Measurements from ENCODE around the gene ARHGEF1.
"Not testable (repeated sequence)": the region's sequence is repeated elsewhere in the genome, so short reads cannot be mapped to it uniquely, and the experiment has no call there.

ARHGEF1 gene

GRCh38 chr19:41862445-41862986 lies 20.5 kb upstream of the ARHGEF1 start:
- DNase-seq, result no peak

GRCh38 chr19:41863209-41863931 lies 19.6 kb upstream of the ARHGEF1 start:
- DNase-seq, result no peak

DNA sequence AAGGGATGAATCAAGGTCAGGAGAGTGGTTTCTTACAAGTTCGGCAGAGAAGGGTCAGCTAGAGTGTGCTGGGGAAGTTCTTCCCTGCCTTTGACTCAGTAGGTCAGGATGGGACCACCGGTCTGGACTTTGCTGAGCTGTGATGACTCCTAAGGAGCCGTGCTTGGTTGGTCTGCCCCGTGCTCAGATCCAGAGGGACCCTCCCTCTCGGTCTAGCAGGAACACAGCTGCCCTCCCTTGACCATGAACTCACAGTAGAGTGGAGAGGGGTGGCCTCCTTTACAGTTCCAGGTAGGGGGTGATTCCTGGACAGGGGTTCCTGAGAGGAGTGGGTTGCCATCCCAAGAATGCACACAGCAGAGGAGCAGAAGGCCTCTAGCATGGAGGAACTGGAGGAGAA lies 18.6 kb upstream of the ARHGEF1 start:
- DNase-seq, result no peak

GRCh38 chr19:41866284-41866683 lies 16.7 kb upstream of the ARHGEF1 start:
- DNase-seq, result no peak

DNA sequence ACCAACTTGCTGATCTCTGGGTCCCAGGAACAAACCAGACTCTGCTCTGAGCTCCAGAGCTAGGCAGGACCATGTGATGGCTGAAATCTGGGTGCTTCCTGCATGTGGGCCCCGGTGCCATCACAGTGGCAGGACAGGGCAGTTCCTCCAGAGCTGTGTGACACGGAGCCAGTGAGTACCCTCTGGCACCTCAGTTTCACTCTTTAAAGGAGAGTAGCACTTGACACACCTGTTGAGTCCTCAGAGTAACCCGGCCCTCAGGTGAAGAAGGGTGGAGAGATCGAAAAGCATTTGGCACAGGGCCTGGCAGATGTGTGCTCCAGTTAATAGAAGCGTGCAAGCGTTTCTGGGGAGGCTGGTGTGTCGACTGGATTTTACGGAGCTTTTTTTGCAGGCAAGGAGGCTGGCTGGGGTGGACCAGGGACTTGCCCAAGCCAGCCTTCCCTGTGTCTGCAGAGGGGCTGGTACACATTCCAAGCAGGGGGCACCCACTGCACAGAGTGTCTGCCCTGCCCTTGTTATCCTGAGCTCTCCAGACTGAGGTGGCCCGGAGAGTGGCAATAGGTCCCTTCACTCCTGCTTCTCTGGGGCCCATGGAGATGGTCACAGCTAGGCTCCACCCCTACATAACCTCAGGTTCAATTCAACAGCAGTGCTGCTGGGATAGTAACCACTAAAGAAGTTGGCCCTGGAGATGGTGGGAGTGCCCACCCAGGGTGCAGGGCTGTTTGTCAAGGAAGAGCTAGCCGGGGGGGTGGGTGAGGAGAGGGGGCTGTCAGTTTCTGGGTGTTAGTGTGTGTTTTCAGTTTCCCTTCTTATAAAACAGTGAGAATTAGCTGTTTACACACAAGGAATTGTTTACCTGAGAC lies 14.6 kb upstream of the ARHGEF1 start:
- no peak for DNase-seq

- no peak for DNase-seq
Measured at GRCh38 chr19:41868989-41869300, 14.0 kb upstream of the ARHGEF1 start.

GRCh38 chr19:41869374-41869955 lies 13.5 kb upstream of the ARHGEF1 start:
- DNase-seq, result no peak

GRCh38 chr19:41870401-41870873 lies 12.5 kb upstream of the ARHGEF1 start:
- DNase-seq, result no peak

GRCh38 chr19:41871573-41872383 lies 11.2 kb upstream of the ARHGEF1 start:
- peak; percentile 90 for DNase-seq

DNA sequence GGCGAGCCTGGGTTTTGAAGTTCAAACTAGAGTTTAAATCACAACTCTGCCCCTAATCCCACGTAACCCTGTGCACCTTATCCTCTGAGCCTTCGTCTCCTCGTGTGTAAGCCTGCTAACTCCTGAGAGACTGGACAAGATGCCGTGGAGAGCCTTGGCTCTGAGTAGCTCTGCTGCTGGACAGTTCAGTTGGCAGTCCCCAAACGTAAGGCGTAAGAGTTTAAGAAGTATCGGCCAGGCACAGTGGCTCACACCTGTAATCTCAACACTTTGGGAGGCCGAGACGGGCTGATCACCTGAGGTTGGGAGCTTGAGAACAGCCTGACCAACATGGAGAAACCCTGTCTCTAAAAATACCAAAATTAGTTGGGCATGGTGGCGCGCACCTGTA lies 10.6 kb upstream of the ARHGEF1 start:
- no peak for DNase-seq

DNA sequence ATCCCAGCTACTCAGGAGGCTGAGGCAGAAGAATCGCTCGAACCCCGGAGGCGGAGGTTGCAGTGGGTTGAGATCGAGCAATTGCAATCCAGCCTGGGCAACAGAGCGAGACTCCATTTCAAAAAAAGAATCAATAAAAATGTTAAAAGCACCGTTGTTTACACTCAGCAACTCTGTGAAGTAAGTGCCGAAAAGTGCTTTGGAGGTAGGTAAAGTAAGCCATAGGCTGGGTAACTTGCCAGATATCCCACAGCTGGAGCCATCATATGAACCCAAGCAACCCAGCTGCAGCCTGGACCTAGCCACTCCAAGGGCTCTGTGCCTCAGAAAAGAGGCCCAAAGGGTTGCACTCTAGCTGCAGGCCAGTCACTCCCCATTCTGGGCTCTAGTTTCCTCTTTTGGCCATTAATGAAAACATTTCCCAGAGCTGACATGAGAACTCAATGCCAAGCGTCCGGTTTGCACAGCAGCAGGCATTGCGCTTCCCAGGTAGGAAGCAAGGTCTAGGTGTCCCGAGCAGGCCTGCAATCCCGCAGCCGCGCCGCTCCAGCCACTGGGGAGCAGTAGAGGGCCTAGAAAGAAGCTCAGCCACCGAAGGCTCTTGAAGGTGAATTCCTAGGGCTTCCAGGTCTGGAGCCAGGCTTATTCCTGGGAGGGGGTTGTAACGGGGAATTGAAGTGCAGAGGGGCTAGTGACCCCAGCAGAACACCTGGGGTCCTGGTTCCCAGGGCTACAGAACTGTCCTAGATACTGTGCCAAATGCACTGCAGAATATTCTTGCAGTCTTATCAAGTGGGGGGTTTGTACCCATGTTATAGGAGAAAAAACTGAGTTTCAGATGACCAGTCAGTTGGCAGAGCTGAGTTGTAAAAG lies 10.0 kb upstream of the ARHGEF1 start:
- peak; percentile 74 for DNase-seq

- DNase-seq, result not testable (repeated sequence)
Measured at GRCh38 chr19:41875973-41876372, 7.0 kb upstream of the ARHGEF1 start.

DNA sequence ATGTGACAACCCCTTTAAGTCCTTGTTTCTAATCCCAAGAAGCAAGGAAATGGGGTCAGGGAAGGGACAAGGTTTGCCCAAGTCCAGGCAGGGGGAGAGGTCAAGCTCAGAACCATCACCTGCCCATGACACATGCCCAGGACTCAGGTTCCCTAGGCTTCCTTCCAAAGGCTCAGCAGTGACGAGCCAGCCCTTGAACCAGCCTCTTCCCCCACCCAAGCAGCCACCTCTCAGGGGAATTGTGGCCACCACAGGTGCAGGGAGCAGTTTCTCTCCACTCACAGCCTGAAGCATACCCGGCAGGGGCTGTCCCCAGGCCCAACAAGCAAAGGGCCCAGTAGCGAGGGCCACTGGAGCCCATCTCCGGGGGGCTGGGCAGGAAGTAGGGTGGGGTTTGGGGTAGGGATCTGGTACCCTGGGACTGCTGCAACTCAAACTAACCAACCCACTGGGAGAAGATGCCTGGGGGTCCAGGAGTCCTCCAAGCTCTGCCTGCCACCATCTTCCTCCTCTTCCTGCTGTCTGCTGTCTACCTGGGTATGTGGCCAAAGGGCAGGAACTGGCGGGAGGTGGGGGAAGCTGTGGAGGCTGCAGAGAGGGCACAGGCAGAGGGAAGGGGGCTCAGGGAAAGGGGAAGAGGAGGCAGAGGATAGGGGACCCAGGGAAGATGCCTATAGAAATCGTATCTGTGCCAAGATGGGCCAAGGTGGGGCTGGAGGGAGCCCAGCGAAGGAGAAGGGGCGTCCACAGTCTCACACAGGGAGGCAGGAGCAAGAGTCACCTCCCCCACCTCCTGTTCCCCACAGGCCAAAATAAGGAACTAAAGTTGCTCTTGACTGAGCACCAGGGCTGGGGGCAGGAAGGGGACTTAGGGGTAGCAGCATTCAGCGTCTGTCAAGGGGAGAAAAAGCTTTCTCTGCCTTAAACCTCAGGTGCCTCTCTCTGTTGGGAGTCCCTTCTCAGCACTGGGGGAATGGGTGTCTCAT lies 5.8 kb upstream of the ARHGEF1 start, which contains the start of gene CD79A:
TSS of gene CD79A (plus strand) at position 433 of the 986 bp plus-strand sequence. CDS start at position 459, 26 bp downstream.
- DNase-seq, result no peak

GRCh38 chr19:41877916-41878905 lies 4.8 kb upstream of the ARHGEF1 start:
- DNase-seq, result no peak

DNA sequence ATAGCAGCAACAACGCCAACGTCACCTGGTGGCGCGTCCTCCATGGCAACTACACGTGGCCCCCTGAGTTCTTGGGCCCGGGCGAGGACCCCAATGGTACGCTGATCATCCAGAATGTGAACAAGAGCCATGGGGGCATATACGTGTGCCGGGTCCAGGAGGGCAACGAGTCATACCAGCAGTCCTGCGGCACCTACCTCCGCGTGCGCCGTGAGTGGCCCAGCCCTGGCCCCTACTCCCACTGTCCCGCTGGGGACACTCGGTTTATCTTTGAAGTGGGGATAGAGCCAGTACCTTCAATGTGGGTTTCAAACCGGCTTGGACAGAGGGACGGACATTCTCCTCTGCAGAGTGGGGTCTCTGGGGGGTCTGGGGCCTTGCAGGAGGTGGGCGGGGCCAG lies 3.9 kb upstream of the ARHGEF1 start:
- no peak for DNase-seq

DNA sequence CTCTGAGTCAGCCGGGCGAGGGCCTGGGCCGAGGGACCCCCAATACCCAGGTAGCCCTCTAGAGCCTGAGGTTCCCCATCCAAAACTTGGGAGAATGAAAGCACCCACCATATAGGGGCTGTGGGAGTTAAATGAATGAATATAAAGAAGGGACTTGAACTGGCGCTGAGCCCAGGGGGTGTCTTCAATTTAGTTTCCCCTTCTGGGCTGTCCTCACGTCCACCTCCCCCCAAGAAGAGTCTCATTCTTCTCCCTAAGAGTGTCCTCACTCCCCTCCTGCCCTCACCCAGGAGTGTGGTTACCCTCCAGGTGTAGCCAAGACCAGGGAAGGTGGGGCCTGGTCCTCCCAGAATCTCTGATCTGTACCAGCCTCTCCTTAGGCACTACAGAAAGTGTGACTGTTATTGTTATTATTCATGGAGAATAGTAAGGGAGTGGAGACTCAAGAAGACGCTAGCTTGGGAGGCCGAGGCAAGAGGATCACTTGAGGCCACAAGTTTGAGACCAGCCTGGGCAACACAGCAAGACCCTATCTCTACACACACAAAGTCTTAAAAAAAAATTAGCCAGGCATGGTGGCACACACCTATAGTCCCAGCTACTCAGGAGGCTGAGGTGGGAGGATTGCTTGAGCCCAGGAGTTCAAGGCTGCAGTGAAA lies 3.2 kb upstream of the ARHGEF1 start:
- no peak for DNase-seq

DNA sequence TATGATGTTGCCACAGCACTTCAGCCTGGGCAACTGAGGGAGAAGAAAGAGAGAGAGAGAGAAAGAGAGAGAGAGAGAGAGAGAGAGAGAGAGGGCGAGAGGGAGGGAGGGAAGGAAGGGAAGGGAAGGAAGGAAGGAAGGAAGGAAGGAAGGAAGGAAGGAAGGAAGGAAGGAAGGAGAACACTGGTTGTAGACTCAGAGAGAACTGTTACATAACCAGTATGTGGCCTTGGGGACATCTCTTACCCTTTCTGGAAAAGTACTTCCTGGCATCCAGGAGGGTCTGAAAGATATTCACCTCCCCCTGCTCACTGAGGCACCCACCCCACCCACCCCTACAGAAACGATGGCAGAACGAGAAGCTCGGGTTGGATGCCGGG lies 2.7 kb upstream of the ARHGEF1 start:
- DNase-seq, result no peak

DNA sequence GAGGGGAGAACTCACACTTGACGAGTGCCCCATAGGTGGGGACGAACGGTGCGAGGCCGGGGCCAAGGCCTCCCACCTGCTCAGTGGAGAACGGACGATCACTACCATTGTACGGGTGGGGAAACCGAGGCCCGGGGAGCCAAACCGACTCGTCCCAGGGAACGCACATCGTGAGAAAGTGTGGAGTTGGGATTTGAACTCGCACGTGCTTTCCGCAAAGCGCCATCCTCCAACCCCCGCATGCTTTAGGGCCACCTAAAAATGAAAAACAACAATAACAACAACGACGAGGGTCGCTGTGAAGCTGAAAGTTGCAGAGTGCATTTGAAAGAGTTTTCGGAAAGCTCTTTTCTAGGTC lies 458 bp downstream of the ARHGEF1 start:
- no peak for DNase-seq

Measured in activated CD4-positive, alpha-beta T cell treated with anti-CD3 and anti-CD28 coated beads, Interleukin-2, Interleukin-6, amounts not matched to agents 100 ng/mL and 50 ng/mL, durations not matched to agents 16 hours and 8 hours (primary cell).